HK-2 (cell line): ENCODE results near the gene CACNA1G.

Source experiments
- DNase-seq: peaks from one replicate; pipeline ENCODE4 v3.0.0-alpha.2; 2018; ENCODE audit not compliant: unreplicated experiment

CACNA1G gene

GRCh38 chr17:50533720-50534148 is 26.8 kb upstream of the CACNA1G start:
- DNase-seq, result peak; percentile 35

DNA sequence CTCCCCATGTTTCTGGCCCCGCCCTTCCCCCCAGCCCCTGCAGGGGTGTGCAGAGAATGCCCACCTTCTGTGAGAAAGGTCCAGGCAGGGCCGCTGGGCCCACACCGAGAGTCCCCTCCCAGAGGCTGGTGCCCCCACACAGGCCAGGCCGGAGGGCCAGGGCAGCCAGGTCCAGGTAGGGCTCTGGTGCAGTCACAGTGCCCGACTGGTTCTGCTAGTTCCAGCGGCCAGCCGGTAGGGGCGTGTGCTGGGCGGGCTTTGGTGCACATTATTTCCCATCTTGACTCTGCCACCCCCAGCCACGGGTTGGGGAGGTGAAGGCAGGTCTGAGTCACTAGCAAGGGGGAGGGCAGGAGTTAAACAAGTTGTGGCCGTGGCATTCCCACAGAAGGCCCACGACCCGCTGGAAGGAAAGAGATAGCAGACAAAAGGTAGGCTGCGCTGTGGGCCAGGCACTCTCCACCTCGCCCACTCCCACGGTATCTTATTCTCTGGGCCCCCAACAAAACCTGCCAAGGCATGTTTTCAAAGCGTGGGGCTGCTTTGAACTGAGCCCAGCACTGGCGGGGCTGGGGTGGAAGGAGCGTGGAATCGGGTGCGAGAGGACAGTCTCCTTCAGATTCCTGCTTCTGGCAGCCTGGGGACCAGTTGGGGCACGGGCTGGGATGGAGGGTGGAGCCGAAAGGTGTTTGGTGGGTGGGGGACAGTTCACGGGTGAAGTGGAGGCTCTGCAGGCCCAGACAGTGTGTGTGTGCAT is 26.1 kb upstream of the CACNA1G start:
- DNase-seq, result peak; percentile 57

DNA sequence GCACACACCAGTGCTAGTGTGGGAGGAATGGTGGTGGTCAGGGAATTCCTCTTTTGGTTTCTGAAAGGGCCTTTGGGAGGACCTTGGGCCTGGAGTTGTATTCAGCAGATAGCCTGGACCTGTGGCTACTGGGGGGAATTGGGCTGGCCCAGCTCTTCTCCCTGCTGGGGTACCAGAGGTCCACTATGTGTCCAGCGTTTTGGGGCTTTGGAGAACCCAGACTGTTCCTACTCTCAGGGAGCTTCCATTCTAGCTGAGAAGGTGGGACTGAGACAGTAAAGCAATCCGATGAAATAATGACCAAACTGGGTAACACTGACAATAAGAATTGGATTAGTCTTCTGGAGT is 25.6 kb upstream of the CACNA1G start:
- no peak for DNase-seq

DNA sequence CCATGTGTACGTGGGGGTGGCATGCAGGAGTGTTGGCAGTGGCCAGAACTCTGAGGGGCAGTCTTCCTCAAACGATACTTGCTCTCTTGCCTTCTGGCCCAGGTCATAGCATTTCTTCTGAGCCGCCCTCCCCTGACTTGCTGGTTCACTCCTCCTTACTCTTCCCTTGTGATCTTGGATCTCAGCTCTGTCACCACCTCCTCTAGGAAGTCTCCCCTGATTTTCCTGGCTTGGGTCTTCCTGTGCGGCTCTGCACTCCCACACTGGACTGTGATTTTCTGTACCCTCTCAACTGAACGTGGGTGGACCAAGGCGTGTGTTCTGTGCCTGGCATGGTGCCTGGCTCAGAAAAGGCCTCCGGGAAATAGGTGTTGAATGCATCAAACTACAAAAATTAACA is 25.1 kb upstream of the CACNA1G start:
- DNase-seq, result no peak

GRCh38 chr17:50536683-50537646 is 23.6 kb upstream of the CACNA1G start:
- DNase-seq, result no peak

GRCh38 chr17:50537721-50538548 is 22.6 kb upstream of the CACNA1G start:
- DNase-seq, result no peak

DNA sequence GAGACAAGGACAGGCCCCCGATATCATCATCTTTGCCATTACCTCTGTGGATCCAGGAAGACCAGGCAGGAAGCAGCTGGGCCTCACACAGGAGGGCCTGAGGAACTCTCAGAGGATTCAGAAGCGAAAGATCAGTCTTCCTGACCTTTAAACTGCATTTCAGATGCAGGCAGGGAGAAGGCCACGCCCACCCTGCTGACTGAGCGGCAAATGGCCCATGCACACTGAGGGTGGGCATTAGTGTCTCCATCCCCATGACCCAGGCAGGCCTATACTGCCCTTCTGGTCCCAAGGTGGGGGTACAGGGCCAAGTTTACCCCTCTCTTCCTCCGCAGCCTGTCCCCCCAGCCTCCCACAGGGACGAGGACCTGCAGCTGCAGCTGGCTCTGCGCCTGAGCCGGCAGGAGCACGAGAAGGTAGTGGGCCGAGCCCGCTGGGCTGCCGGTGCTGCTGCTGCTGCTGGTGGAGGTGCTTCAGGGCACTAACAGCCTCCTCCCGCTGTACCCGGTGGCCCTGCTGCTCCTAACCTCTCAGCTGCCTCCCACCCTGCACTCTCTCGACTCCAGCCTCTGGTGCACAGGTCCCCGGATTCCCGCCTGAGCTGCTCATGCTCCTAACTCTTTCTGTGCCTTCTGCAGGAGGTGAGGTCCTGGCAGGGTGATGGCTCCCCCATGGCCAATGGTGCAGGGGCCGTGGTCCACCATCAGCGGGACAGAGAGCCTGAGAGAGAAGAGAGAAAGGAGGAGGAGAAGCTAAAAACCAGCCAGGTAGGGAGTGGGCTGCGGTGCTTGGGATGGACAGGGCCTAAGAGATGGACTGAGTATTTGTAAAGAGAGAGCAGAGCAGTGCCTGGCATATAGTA is 21.7 kb upstream of the CACNA1G start:
- no peak for DNase-seq

- DNase-seq, result no peak
Observed at GRCh38 chr17:50539762-50540559, 20.6 kb upstream of the CACNA1G start.

DNA sequence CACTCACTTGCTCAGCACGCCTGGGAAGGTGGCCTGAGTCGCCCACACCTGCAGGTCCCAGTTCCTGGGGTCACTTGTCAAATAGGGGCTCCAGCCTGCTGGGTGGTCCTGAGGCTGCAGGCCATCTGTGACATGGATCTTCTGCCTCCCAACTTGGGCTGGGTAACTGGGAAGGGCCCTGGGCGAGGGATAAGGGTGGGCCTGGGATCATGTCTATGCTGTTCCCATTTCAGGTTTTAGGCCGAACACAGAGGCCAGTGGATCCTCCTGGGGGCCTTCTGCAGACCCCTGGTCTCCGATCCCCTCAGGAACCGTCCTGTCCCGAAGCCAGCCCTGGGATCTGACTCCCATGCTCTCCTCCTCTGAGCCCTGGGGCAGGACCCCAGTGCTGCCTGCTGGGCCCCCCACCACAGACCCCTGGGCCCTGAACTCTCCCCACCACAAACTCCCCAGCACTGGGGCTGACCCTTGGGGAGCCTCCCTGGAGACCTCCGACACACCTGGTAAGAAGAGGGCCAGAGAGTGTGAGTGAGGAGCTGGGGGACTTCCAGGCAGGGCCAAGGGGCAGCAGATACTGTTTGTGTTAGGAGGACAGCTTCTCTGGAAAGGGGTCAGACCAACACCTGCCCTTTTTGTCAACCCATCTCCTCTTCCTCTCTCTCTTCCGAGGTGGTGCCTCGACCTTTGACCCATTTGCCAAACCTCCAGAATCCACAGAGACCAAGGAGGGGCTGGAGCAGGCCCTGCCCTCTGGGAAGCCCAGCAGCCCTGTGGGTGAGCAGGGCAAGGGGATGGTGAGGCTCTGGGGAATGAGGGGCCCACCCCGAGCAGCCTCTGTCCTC is 19.7 kb upstream of the CACNA1G start:
- no peak for DNase-seq

GRCh38 chr17:50541402-50541715 is 19.2 kb upstream of the CACNA1G start:
- no peak for DNase-seq

DNA sequence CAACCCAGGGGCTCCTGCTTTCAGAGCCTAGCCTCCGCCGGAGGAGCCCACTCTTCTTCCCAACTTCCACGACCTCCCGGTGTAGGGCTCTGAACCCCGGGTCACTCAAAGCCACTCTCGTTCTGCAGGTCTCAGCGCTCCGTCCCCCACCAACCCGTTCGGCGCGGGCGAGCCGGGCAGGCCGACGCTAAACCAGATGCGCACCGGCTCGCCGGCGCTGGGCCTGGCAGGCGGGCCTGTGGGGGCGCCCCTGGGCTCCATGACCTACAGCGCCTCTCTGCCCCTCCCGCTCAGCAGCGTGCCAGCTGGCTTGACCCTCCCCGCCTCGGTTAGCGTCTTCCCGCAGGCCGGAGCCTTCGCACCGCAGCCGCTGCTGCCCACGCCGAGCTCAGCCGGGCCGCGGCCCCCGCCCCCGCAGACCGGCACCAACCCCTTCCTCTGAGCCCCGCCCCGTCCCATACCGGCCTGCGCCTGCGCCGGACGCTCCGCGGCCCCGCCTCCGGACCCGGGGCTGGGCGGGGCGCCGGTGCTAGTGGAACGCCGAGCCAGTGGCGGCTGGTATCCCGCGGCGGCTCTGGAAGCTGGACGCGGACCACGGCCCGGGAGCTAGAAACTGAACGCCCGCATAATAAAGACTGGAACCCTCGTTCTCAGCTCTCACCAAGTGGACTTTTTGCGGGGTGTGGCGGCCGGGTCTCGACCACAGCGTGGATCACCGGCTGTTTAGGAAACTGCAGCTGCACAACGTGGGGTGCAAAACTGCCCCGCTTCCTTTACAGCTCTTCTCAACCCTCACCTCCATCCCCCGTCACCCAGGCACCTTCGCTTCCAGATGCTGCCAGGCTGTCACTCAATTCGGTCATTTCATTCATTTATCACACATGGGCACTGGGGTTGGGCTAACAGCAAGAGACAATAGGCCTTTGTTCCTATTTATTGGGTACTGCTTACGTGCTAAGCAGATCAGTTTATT is 18.5 kb upstream of the CACNA1G start:
- DNase-seq, result peak; percentile 83

- DNase-seq, result no peak
Observed at GRCh38 chr17:50542795-50543774, 17.4 kb upstream of the CACNA1G start.

GRCh38 chr17:50544516-50544915 is 16.0 kb upstream of the CACNA1G start:
- DNase-seq, result no peak

DNA sequence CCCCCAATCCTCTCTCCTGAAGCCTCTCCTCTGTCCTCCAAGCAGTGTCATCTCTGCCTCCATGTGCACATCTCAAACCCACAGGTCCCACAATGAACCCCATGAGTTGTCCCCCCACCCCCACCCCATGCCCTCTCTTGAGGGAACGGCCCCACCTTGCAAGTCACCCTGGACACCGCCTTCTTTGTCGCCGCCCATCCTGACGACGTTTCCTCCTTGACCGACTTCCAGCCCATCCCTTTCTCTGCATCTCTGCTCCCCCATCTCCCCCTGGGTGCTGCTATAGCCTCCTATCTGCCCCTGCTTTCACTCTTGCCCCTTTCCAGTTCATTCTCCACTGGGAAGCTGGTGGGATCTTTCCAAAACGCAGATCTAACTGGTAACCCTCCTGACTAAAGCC is 15.2 kb upstream of the CACNA1G start:
- no peak for DNase-seq

GRCh38 chr17:50546701-50547034 is 13.8 kb upstream of the CACNA1G start:
- DNase-seq, result no peak

DNA sequence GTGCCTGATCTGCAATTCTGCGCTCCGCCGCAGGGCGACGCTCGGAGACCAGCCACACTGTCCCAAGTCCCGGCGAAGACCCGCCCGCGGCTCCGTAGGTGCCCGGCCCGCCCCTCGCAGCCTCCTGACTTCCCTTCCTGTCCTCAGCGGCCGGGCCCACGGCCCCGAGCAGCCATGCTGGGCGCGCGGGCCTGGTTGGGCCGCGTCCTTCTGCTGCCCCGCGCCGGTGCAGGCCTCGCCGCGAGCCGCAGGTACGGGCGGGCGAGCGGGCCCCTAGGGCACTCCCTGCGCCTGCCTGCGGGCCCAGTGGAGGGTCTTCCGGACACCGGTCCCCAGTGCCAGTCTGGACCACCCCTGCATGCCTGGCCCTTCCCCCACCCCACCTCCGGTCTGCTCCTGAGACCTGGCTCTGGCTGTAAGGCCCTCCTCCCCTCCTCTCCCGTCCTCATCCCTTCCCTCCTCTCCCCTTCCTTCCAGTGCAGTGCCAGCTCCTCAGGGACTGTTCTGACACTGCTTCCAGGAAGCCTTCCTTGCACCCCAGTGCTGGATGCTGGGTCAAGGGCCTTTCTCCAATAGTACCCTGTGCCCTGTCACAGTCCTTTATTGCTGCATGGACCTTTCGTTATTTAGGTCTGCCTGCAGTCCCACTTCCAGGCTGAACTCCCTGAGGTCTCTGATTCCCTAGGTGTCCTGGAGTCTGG is 13.3 kb upstream of the CACNA1G start, which contains the start of gene SPATA20:
Gene SPATA20 (plus strand): TSS at position 140 of the 701 bp plus-strand sequence. CDS start 35 bp downstream, at position 175.
- DNase-seq, result peak; percentile 93

- DNase-seq, result no peak
Observed at GRCh38 chr17:50547736-50548083, 12.8 kb upstream of the CACNA1G start.
